OCI-LY1 (cell line): ENCODE results near the gene IGBP1.

Source experiments
- H2AFZ ChIP-seq: fragments of 200-600 bp; sonication (generic), shearing (Covaris generic); 2 replicates; pipeline ENCODE4 v1.6.0; 2014; ENCODE audit warnings: antibody characterized with exemption, mild to moderate bottlenecking, low read length
- H3F3A ChIP-seq: fragments of 200-600 bp; sonication (generic), shearing (Covaris generic); 2 replicates; pipeline ENCODE4 v1.6.0; 2014; ENCODE audit warnings: mild to moderate bottlenecking, antibody characterized with exemption, low read length, moderate library complexity; ENCODE audit not compliant: insufficient read depth
- H3K27ac ChIP-seq: fragments of 200-600 bp; sonication (generic); 2 replicates; pipeline ENCODE4 v1.5.1; 2014; ENCODE audit warnings: low read length, mixed run types, mild to moderate bottlenecking, low read depth; ENCODE audit not compliant: poor library complexity, severe bottlenecking
- H3K27me3 ChIP-seq: fragments of 200-600 bp; sonication (generic); 2 replicates; pipeline ENCODE4 v1.6.0; 2014; ENCODE audit warnings: antibody characterized with exemption, mild to moderate bottlenecking, low read length, moderate library complexity; ENCODE audit not compliant: insufficient read depth
- H3K36me3 ChIP-seq: fragments of 200-600 bp; sonication (generic); 2 replicates; pipeline ENCODE4 v1.6.1; 2014; ENCODE audit warnings: mild to moderate bottlenecking, antibody characterized with exemption, low read length, moderate library complexity, mixed read lengths; ENCODE audit not compliant: insufficient read depth
- H3K4me1 ChIP-seq: fragments of 200-600 bp; sonication (generic); 2 replicates; pipeline ENCODE4 v1.5.1; 2014; ENCODE audit warnings: mild to moderate bottlenecking, low read length, moderate library complexity; ENCODE audit not compliant: insufficient read depth, severe bottlenecking
- H3K4me2 ChIP-seq: fragments of 200-600 bp; sonication (generic), shearing (Covaris generic); 2 replicates; pipeline ENCODE4 v1.6.1; 2014; ENCODE audit warnings: low read length
- H3K4me3 ChIP-seq: fragments of 200-600 bp; sonication (generic); 2 replicates; pipeline ENCODE4 v1.5.1; 2014; ENCODE audit warnings: low read length, low read depth, mild to moderate bottlenecking, mixed read lengths; ENCODE audit not compliant: poor library complexity, severe bottlenecking
- H3K79me2 ChIP-seq: fragments of 200-600 bp; shearing (Covaris generic); 2 replicates; pipeline ENCODE4 v1.6.1; 2016; ENCODE audit warnings: mixed run types, low read length, mixed read lengths; ENCODE audit not compliant: insufficient read depth
- H3K9ac ChIP-seq: fragments of 200-600 bp; sonication (generic), shearing (Covaris generic); 2 replicates; pipeline ENCODE4 v1.6.1; 2014; ENCODE audit warnings: mild to moderate bottlenecking, low read length, mixed read lengths
- H3K9me2 ChIP-seq: fragments of 200-600 bp; sonication (generic), shearing (Covaris generic); 2 replicates; pipeline ENCODE4 v1.6.1; 2014; ENCODE audit warnings: low read depth, mild to moderate bottlenecking, low read length, mixed read lengths
- H3K9me3 ChIP-seq: fragments of 200-600 bp; shearing (Covaris generic); 2 replicates; pipeline ENCODE4 v1.6.1; 2014; ENCODE audit warnings: low read length, mixed read lengths
- H4K20me1 ChIP-seq: fragments of 200-600 bp; sonication (generic), shearing (Covaris generic); 2 replicates; pipeline ENCODE4 v1.6.0; 2016; ENCODE audit warnings: mild to moderate bottlenecking, low read length; ENCODE audit not compliant: insufficient read depth
- EZH2 ChIP-seq: fragments of 200-600 bp; sonication (generic), shearing (Covaris generic); IDR thresholded peaks from 2 replicates; pipeline ENCODE4 v1.8.0; 2017; ENCODE audit warnings: borderline replicate concordance, mixed run types, mild to moderate bottlenecking, antibody characterized with exemption, low read length, moderate library complexity, mixed read lengths
- TF ChIP-seq, protein P1 (sequence below): fragments of 200-600 bp; sonication (generic), shearing (Covaris generic); IDR thresholded peaks from 2 replicates; pipeline ENCODE4 v1.5.1; 2017; ENCODE audit warnings: mild to moderate bottlenecking, antibody characterized with exemption, low read length, moderate library complexity, mixed read lengths

The IGBP1 gene

DNA sequence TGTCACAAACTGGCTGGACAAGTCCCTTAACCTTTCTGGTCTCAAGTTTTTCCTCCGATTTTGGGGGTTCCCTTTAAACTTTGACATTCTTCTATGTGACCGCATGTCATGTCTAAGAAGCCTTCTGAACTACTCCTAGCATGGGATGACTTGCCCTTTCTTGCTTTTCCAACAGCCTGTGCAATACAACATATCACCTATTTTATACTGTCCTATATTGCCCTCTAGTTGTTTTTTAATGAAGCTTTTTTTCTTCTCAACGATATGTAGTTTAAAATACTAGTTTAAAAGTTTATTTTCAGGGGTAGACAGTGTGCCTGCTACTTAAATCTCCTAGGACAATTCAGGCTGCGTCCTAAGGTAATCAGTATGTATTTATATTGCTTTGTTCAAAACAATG, 1.0 kb upstream of the IGBP1 start:
- Histone ChIP-seq H3K4me2 (no peak overlapping the region), H3F3A (no peaks in the 10 kb centered on the region), H3K9me2 (no peaks in the 10 kb centered on the region), H4K20me1 (no peaks in the 10 kb centered on the region), H3K4me1 (peaks cover 25% of the 10 kb centered on the region), H3K4me3 (peak overlapping the region; percentile 96), H3K9me3 (no peaks in the 10 kb centered on the region), H3K79me2 (peaks cover 4% of the 10 kb centered on the region; the same call in 1 of the 2 replicates), H3K9ac (no peak overlapping the region), H3K36me3 (peaks cover 16% of the 10 kb centered on the region; the same call in 1 of the 2 replicates), H2AFZ (no peak overlapping the region), H3K27ac (no peak overlapping the region), H3K27me3 (no peaks in the 10 kb centered on the region)
- no peak for TF ChIP-seq EZH2
- TF ChIP-seq, protein P1, sequence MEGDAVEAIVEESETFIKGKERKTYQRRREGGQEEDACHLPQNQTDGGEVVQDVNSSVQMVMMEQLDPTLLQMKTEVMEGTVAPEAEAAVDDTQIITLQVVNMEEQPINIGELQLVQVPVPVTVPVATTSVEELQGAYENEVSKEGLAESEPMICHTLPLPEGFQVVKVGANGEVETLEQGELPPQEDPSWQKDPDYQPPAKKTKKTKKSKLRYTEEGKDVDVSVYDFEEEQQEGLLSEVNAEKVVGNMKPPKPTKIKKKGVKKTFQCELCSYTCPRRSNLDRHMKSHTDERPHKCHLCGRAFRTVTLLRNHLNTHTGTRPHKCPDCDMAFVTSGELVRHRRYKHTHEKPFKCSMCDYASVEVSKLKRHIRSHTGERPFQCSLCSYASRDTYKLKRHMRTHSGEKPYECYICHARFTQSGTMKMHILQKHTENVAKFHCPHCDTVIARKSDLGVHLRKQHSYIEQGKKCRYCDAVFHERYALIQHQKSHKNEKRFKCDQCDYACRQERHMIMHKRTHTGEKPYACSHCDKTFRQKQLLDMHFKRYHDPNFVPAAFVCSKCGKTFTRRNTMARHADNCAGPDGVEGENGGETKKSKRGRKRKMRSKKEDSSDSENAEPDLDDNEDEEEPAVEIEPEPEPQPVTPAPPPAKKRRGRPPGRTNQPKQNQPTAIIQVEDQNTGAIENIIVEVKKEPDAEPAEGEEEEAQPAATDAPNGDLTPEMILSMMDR = no peak

DNA sequence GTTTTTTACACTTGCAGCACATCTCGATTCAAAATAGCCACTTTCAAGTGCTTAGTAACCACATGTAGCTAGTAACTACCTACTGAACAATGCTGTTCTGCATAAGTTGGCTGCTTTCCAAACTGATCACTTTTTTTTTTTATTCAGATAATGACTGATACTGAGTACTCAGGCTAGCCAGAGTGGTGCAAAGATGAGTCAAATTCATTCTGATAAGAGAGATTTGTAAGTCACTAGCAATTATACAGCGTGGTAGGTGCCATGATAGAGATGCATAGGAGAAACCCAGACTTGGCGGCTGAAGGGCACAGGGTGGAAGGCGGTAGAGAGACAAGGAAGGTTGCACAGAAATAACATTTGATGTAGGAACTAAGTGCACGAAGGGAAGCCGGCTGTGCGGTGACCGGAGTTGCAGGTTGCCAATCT, 357 bp upstream of the IGBP1 start:
- H3K4me2 ChIP-seq = peak overlapping the region; percentile 66
- no peaks in the 10 kb centered on the region for H3F3A ChIP-seq
- H3K27me3 ChIP-seq = no peaks in the 10 kb centered on the region
- peaks cover 16% of the 10 kb centered on the region for H3K36me3 ChIP-seq
- no peaks in the 10 kb centered on the region for H3K9me2 ChIP-seq
- no peaks in the 10 kb centered on the region for H4K20me1 ChIP-seq
- no peaks in the 10 kb centered on the region for H3K9me3 ChIP-seq
- TF ChIP-seq EZH2 = no peak
- TF ChIP-seq, protein P1 = no peak
- peak overlapping the region; percentile 88 for H3K9ac ChIP-seq
- H3K27ac ChIP-seq = peak overlapping the region; percentile 91
- H3K79me2 ChIP-seq = peaks cover 4% of the 10 kb centered on the region; the same call in 1 of the 2 replicates
- H3K4me1 ChIP-seq = peaks cover 25% of the 10 kb centered on the region
- peak overlapping the region; percentile 83 for H2AFZ ChIP-seq
- H3K4me3 ChIP-seq = peak overlapping the region; percentile 96

DNA sequence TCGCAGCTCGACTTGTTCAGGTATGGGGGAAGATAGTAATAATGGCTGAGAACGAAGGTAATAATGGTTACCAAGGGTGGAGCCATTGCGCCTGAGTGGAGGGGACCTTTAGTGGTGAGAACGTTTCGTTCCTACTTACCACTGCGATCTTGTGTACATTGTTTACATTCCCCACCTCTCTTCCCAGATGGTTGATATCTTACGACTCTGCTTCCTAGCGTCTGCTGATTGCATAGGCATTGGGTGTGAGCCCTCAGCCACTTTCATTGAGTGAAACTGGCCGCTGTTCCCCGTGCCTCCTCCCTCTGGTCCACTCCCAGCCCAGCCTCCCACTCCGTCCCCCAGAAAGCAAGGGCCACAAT, 850 bp downstream of the IGBP1 start:
- H2AFZ ChIP-seq = no peak overlapping the region
- peaks cover 25% of the 10 kb centered on the region for H3K4me1 ChIP-seq
- H4K20me1 ChIP-seq = no peaks in the 10 kb centered on the region
- no peaks in the 10 kb centered on the region for H3F3A ChIP-seq
- no peaks in the 10 kb centered on the region for H3K27me3 ChIP-seq
- H3K4me2 ChIP-seq = peak overlapping the region; percentile 66
- peaks cover 16% of the 10 kb centered on the region for H3K36me3 ChIP-seq
- peak overlapping the region; percentile 88 for H3K9ac ChIP-seq
- H3K4me3 ChIP-seq = peak overlapping the region; percentile 96
- peaks cover 4% of the 10 kb centered on the region; the same call in 1 of the 2 replicates for H3K79me2 ChIP-seq
- H3K9me3 ChIP-seq = no peaks in the 10 kb centered on the region
- H3K27ac ChIP-seq = peak overlapping the region; percentile 91
- no peaks in the 10 kb centered on the region for H3K9me2 ChIP-seq
- TF ChIP-seq, protein P1 = no peak
- no peak for TF ChIP-seq EZH2
